Tibial nerve (tissue), 4 donors: ENCODE data around the gene ADAM10.

Experiments used
- EP300 ChIP-seq, 2 donors: sonication (generic); formaldehyde crosslinking; IDR thresholded peaks; one replicate each; pipeline ENCODE4 v1.6.1; 2017; ENCODE audit warnings: antibody characterized with exemption in 2 of 2, mild to moderate bottlenecking in 1 of 2
- TF ChIP-seq, protein P1 (sequence below), 5 experiments: fragments of 200-600 bp in 3 of 5; fragments of 450-650 bp in 2 of 5; sonication (generic) in 3 of 5; IDR thresholded peaks; one replicate each; pipeline ENCODE4 v1.5.1; 2016 to 2019; ENCODE audit warnings: antibody characterized with exemption in 5 of 5, mild to moderate bottlenecking in 3 of 5, moderate library complexity in 2 of 5

GRCh38 chr15:58639002-58639756 is 110.3 kb downstream of the ADAM10 start:
- TF ChIP-seq, protein P1, sequence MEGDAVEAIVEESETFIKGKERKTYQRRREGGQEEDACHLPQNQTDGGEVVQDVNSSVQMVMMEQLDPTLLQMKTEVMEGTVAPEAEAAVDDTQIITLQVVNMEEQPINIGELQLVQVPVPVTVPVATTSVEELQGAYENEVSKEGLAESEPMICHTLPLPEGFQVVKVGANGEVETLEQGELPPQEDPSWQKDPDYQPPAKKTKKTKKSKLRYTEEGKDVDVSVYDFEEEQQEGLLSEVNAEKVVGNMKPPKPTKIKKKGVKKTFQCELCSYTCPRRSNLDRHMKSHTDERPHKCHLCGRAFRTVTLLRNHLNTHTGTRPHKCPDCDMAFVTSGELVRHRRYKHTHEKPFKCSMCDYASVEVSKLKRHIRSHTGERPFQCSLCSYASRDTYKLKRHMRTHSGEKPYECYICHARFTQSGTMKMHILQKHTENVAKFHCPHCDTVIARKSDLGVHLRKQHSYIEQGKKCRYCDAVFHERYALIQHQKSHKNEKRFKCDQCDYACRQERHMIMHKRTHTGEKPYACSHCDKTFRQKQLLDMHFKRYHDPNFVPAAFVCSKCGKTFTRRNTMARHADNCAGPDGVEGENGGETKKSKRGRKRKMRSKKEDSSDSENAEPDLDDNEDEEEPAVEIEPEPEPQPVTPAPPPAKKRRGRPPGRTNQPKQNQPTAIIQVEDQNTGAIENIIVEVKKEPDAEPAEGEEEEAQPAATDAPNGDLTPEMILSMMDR (IDR thresholded peaks at IDR 0.05) = no peak
- no peak for TF ChIP-seq EP300 (IDR thresholded peaks at IDR 0.05)
